Body of pancreas (tissue), 4 donors: ENCODE data around the gene TMC1. TPM values are rescaled to one million over a fixed set of nuclear protein-coding genes. Genes with fewer than 3 reads are reported as not detected.
"Not testable (repeated sequence)": the region's sequence is repeated elsewhere in the genome, so short reads cannot be mapped to it uniquely, and the experiment has no call there.

Source experiments
- ATAC-seq: fragments of 150-250 bp; one replicate; pipeline ENCODE4 v1.9.1; 2016
- DNase-seq, 4 donors: peaks; one replicate each; pipeline ENCODE4 v3.0.0-alpha.2; 2019
- H3K27ac ChIP-seq, 4 donors: fragments of 200-600 bp; sonication (generic); 1 replicate in 3 of 4; 2 replicates in 1 of 4; pipeline versions ENCODE4 v1.5.1 to v1.6.1; 2016 to 2019; ENCODE audit warnings: mild to moderate bottlenecking in 1 of 4, mixed read lengths in 1 of 4, moderate library complexity in 1 of 4
- H3K27me3 ChIP-seq, 2 donors: fragments of 200-600 bp; sonication (generic); one replicate each; pipeline ENCODE4 v1.6.0; 2016; ENCODE audit warnings: mild to moderate bottlenecking in 1 of 2
- H3K36me3 ChIP-seq, 2 donors: fragments of 200-600 bp; sonication (generic); replicated peaks in 1 of 2; 2 replicates each; pipeline ENCODE4 v1.5.1; 2016; ENCODE audit warnings: low read depth in 2 of 2; ENCODE audit not compliant: insufficient read depth in 1 of 2
- H3K4me1 ChIP-seq: fragments of 200-600 bp; sonication (generic); one replicate; pipeline ENCODE4 v1.6.0; 2016
- H3K4me3 ChIP-seq, 2 donors: fragments of 200-600 bp; sonication (generic); 1 replicate in 1 of 2; 2 replicates in 1 of 2; pipeline ENCODE4 v1.5.1; 2016 to 2019
- H3K9me3 ChIP-seq, 3 donors: fragments of 200-600 bp; sonication (generic); 1 replicate in 2 of 3; 2 replicates in 1 of 3; pipeline ENCODE4 v1.5.1; 2016
- CTCF ChIP-seq, 7 experiments: fragments of 450-650 bp in 4 of 7; fragments of 200-600 bp in 3 of 7; sonication (generic) in 3 of 7; IDR thresholded peaks; one replicate each; pipeline ENCODE4 v1.5.1; 2016 to 2019; ENCODE audit warnings: antibody characterized with exemption in 7 of 7
- POLR2A ChIP-seq, 3 donors: fragments of 450-650 bp; IDR thresholded peaks; one replicate each; pipeline ENCODE4 v1.6.1; 2016; ENCODE audit warnings: antibody characterized with exemption in 3 of 3, mild to moderate bottlenecking in 2 of 3
- WGBS, 2 donors: methylation state at CpG; one replicate each; pipeline ENCODE4 v1.1.5; 2017; 5-methylcytosine and 5-hydroxymethylcytosine counted together
- intact Hi-C: fragments of 100-400 bp; cut with DNase I; formaldehyde crosslinking; loops from one replicate; pipeline ENCODE4 v1.15.1; 2023
- total RNA-seq, 2 donors: library from RNA; depleted of rRNA; stranded (reverse); fragments of >200 nt; gene quantifications; one replicate each; pipeline ENCODE4 v1.1.0, GENCODE V29; 2016

The TMC1 gene
- total RNA-seq, 2 donors from 2014 or later = not detected

- 72 to 82% methylated on average over 9 of the region's 9 CpGs for WGBS, 2 donors
- no peak for ATAC-seq
- no peak for DNase-seq
- Histone ChIP-seq H3K36me3 (no peaks in the 10 kb centered on the region), H3K9me3 (no peaks in the 10 kb centered on the region), H3K27me3 (no peaks in the 10 kb centered on the region), H3K27ac (no peak overlapping the region), H3K4me3 (no peak overlapping the region), H3K4me1 (no peaks in the 10 kb centered on the region)
- TF ChIP-seq POLR2A (IDR thresholded peaks at IDR 0.05) (no peak), CTCF (IDR thresholded peaks at IDR 0.05) (no peak)
- intact Hi-C loops = no loop called here
Observed at GRCh38 chr9:72497447-72498046, 23.9 kb upstream of the TMC1 start.

GRCh38 chr9:72506615-72507014 is 14.8 kb upstream of the TMC1 start:
- ATAC-seq (no peak), DNase-seq (no peak)
- Histone ChIP-seq H3K4me1 (peaks cover 15% of the 10 kb centered on the region), H3K4me3 (no peak overlapping the region), H3K9me3 (no peaks in the 10 kb centered on the region), H3K36me3 (no peaks in the 10 kb centered on the region), H3K27ac (no peak overlapping the region), H3K27me3 (no peaks in the 10 kb centered on the region)
- 89 to 90% methylated on average over 3 of the region's 3 CpGs for WGBS, 2 donors
- intact Hi-C loops = no loop called here
- TF ChIP-seq POLR2A (IDR thresholded peaks at IDR 0.05) (no peak), CTCF (IDR thresholded peaks at IDR 0.05) (no peak)

- 31 to 55% methylated on average over 1 of the region's 1 CpG for WGBS, 2 donors
- no peaks in the 10 kb centered on the region for H3K27me3 ChIP-seq
- no peaks in the 10 kb centered on the region for H3K9me3 ChIP-seq
- H3K4me3 ChIP-seq = no peak overlapping the region
- TF ChIP-seq POLR2A (IDR thresholded peaks at IDR 0.05) (no peak), CTCF (IDR thresholded peaks at IDR 0.05) (no peak)
- intact Hi-C loops = no loop called here
- H3K4me1 ChIP-seq = peaks cover 15% of the 10 kb centered on the region
- H3K27ac ChIP-seq = peak overlapping the region; percentile 48 to 73 (median 66)
- DNase-seq = no peak
- H3K36me3 ChIP-seq = no peaks in the 10 kb centered on the region
- ATAC-seq = peak; percentile 65
Observed at GRCh38 chr9:72509053-72509452, 12.4 kb upstream of the TMC1 start.

- intact Hi-C loops = no loop called here
- WGBS, 2 donors = 17 to 24% methylated on average over 1 of the region's 1 CpG
- no peak for DNase-seq
- TF ChIP-seq POLR2A (IDR thresholded peaks at IDR 0.05) = no peak
- TF ChIP-seq CTCF (IDR thresholded peaks at IDR 0.05) = no peak
- H3K9me3 ChIP-seq = no peaks in the 10 kb centered on the region
- no peak overlapping the region for H3K4me3 ChIP-seq
- H3K27me3 ChIP-seq = no peaks in the 10 kb centered on the region
- H3K4me1 ChIP-seq = peaks cover 15% of the 10 kb centered on the region
- H3K36me3 ChIP-seq = no peaks in the 10 kb centered on the region
- H3K27ac ChIP-seq = peak overlapping the region; percentile 48 to 73 (median 66)
- ATAC-seq = peak; percentile 78
Observed at GRCh38 chr9:72509635-72510034, 11.8 kb upstream of the TMC1 start.

- DNase-seq, H3K9me3 ChIP-seq, intact Hi-C loops, H3K36me3 ChIP-seq, H3K27me3 ChIP-seq, H3K4me3 ChIP-seq, ATAC-seq, H3K27ac ChIP-seq: not testable (repeated sequence)
- peaks cover 13% of the 10 kb centered on the region for H3K4me1 ChIP-seq
- WGBS, 2 donors = 94 to 98% methylated on average over 5 to 9 of the region's 9 CpGs
Observed at GRCh38 chr9:72521011-72521410, 397 bp upstream of the TMC1 start.
